ENCODE measurements around the gene DAD1.

- no peak for TF ChIP-seq CTCF (IDR thresholded peaks at IDR 0.05; ENCODE audit: low read depth, low read length)
- TF ChIP-seq EZH2phosphoT487 (IDR thresholded peaks at IDR 0.05; ENCODE audit: low read depth), result no peak
Observed at GRCh38 chr14:22579236-22579635, 9.8 kb downstream of the DAD1 start.
